IPS-20b (cell line): ENCODE data around the gene GASK1A.
"Not testable (repeated sequence)": the region's sequence is repeated elsewhere in the genome, so short reads cannot be mapped to it uniquely, and the experiment has no call there.

Source experiments
- H3K27ac ChIP-seq: one replicate; pipeline ENCODE4 v1.5.1; 2013; ENCODE audit warnings: low read length
- H3K27me3 ChIP-seq: 2 replicates; pipeline ENCODE4 v1.6.1; 2013; ENCODE audit warnings: mild to moderate bottlenecking, low read length, inconsistent platforms; ENCODE audit not compliant: insufficient read depth
- H3K36me3 ChIP-seq: 2 replicates; pipeline ENCODE4 v1.6.1; 2013; ENCODE audit warnings: low read depth, mild to moderate bottlenecking, inconsistent platforms, low read length, moderate library complexity; ENCODE audit not compliant: insufficient read depth
- H3K4me1 ChIP-seq: 2 replicates; pipeline ENCODE4 v1.6.1; 2013; ENCODE audit warnings: mild to moderate bottlenecking, control low read depth, inconsistent platforms, low read length, moderate library complexity; ENCODE audit not compliant: insufficient read depth
- H3K4me3 ChIP-seq: 2 replicates; pipeline ENCODE4 v1.5.1; 2013; ENCODE audit warnings: mild to moderate bottlenecking, low read length, inconsistent platforms
- H3K9ac ChIP-seq: 2 replicates; pipeline ENCODE4 v1.6.1; 2013; ENCODE audit warnings: low read depth, mild to moderate bottlenecking, inconsistent platforms, low read length, moderate library complexity
- H3K9me3 ChIP-seq: 2 replicates; pipeline ENCODE4 v1.6.1; 2013; ENCODE audit warnings: mild to moderate bottlenecking, low read depth, low read length, inconsistent platforms; ENCODE audit not compliant: insufficient read depth

Gene GASK1A

GRCh38 chr3:43035801-43036365 lies 56.8 kb downstream of the GASK1A start:
- no peaks in the 10 kb centered on the region for H3K27me3 ChIP-seq

GRCh38 chr3:43036621-43037423 lies 57.7 kb downstream of the GASK1A start:
- H3K27me3 ChIP-seq: no peaks in the 10 kb centered on the region
- no peak overlapping the region for H3K9ac ChIP-seq
- no peaks in the 10 kb centered on the region for H3K9me3 ChIP-seq
- no peaks in the 10 kb centered on the region for H3K4me1 ChIP-seq
- H3K4me3 ChIP-seq: no peak overlapping the region
- no peak overlapping the region for H3K27ac ChIP-seq
- no peaks in the 10 kb centered on the region for H3K36me3 ChIP-seq

More at GRCh38 chr3:43035801-43036365, 56.8 kb downstream of the GASK1A start:
- H3K9ac ChIP-seq: no peak overlapping the region
- no peaks in the 10 kb centered on the region for H3K4me1 ChIP-seq
- H3K36me3 ChIP-seq: no peaks in the 10 kb centered on the region
- no peaks in the 10 kb centered on the region for H3K9me3 ChIP-seq
- no peak overlapping the region for H3K4me3 ChIP-seq
- H3K27ac ChIP-seq: no peak overlapping the region

- no peaks in the 10 kb centered on the region for H3K36me3 ChIP-seq
- H3K9me3 ChIP-seq: peaks cover 10% of the 10 kb centered on the region; the same call in 1 of the 2 replicates
- H3K4me1 ChIP-seq: no peaks in the 10 kb centered on the region
- no peaks in the 10 kb centered on the region for H3K27me3 ChIP-seq
- H3K27ac ChIP-seq: no peak overlapping the region
- H3K9ac ChIP-seq: no peak overlapping the region
- H3K4me3 ChIP-seq: no peak overlapping the region
Observed at GRCh38 chr3:43038010-43038409, 58.9 kb downstream of the GASK1A start.

GRCh38 chr3:43041517-43041916 lies 62.4 kb downstream of the GASK1A start:
- Histone ChIP-seq H3K36me3 (no peaks in the 10 kb centered on the region), H3K9me3 (peaks cover 45% of the 10 kb centered on the region), H3K4me3 (no peak overlapping the region), H3K9ac (no peak overlapping the region), H3K4me1 (no peaks in the 10 kb centered on the region), H3K27ac (no peak overlapping the region), H3K27me3 (no peaks in the 10 kb centered on the region)

GRCh38 chr3:43043071-43043766 lies 64.1 kb downstream of the GASK1A start:
- Histone ChIP-seq H3K4me3 (no peak overlapping the region), H3K27ac (no peak overlapping the region), H3K27me3 (no peaks in the 10 kb centered on the region), H3K36me3 (no peaks in the 10 kb centered on the region), H3K9ac (no peak overlapping the region), H3K9me3 (peaks cover 62% of the 10 kb centered on the region), H3K4me1 (no peaks in the 10 kb centered on the region)

GRCh38 chr3:43043793-43044192 lies 64.7 kb downstream of the GASK1A start:
- Histone ChIP-seq H3K4me3 (no peak overlapping the region), H3K9ac (no peak overlapping the region), H3K9me3 (peaks cover 67% of the 10 kb centered on the region), H3K27me3 (no peaks in the 10 kb centered on the region), H3K27ac (no peak overlapping the region), H3K36me3 (no peaks in the 10 kb centered on the region), H3K4me1 (no peaks in the 10 kb centered on the region)

- H3K4me3 ChIP-seq, H3K9ac ChIP-seq, H3K36me3 ChIP-seq, H3K27me3 ChIP-seq, H3K4me1 ChIP-seq, H3K27ac ChIP-seq: not testable (repeated sequence)
- H3K9me3 ChIP-seq: peaks cover 73% of the 10 kb centered on the region
Observed at GRCh38 chr3:43045079-43045478, 66.0 kb downstream of the GASK1A start.

GRCh38 chr3:43046583-43046982 lies 67.5 kb downstream of the GASK1A start:
- no peak overlapping the region for H3K9ac ChIP-seq
- H3K27ac ChIP-seq: no peak overlapping the region
- H3K27me3 ChIP-seq: no peaks in the 10 kb centered on the region
- H3K36me3 ChIP-seq: no peaks in the 10 kb centered on the region
- peaks cover 76% of the 10 kb centered on the region for H3K9me3 ChIP-seq
- no peak overlapping the region for H3K4me3 ChIP-seq
- H3K4me1 ChIP-seq: no peaks in the 10 kb centered on the region

- Histone ChIP-seq H3K27ac (no peak overlapping the region), H3K4me3 (no peak overlapping the region), H3K4me1 (no peaks in the 10 kb centered on the region), H3K36me3 (no peaks in the 10 kb centered on the region), H3K9ac (no peak overlapping the region), H3K27me3 (no peaks in the 10 kb centered on the region; the same call in 1 of the 2 replicates), H3K9me3 (peaks cover 62% of the 10 kb centered on the region)
Observed at GRCh38 chr3:43048470-43048869, 69.4 kb downstream of the GASK1A start.

- H3K4me3 ChIP-seq: no peak overlapping the region
- H3K27me3 ChIP-seq: no peaks in the 10 kb centered on the region; the same call in 1 of the 2 replicates
- H3K9me3 ChIP-seq: peaks cover 14% of the 10 kb centered on the region; the same call in 1 of the 2 replicates
- no peaks in the 10 kb centered on the region for H3K36me3 ChIP-seq
- H3K4me1 ChIP-seq: no peaks in the 10 kb centered on the region
- H3K9ac ChIP-seq: no peak overlapping the region
- H3K27ac ChIP-seq: no peak overlapping the region
Observed at GRCh38 chr3:43053291-43053690, 74.2 kb downstream of the GASK1A start.

- H3K27ac ChIP-seq: no peak overlapping the region
- H3K9ac ChIP-seq: no peak overlapping the region
- no peak overlapping the region for H3K4me3 ChIP-seq
- H3K4me1 ChIP-seq: no peaks in the 10 kb centered on the region
- no peaks in the 10 kb centered on the region for H3K36me3 ChIP-seq
- peaks cover 4% of the 10 kb centered on the region; the same call in 1 of the 2 replicates for H3K9me3 ChIP-seq
- no peaks in the 10 kb centered on the region; the same call in 1 of the 2 replicates for H3K27me3 ChIP-seq
Observed at GRCh38 chr3:43054754-43055153, 75.6 kb downstream of the GASK1A start.
